Neural progenitor cell (in vitro differentiated cells): ENCODE data around the gene CDK5RAP2.

Experiments used
- CTCF ChIP-seq: fragments of 200-600 bp; sonication (generic); IDR thresholded peaks from 2 replicates; pipeline ENCODE4 v1.5.1; 2017; ENCODE audit warnings: antibody characterized with exemption, mild to moderate bottlenecking
- EZH2 ChIP-seq: fragments of 200-600 bp; sonication (generic); IDR thresholded peaks from 2 replicates; pipeline ENCODE4 v1.6.1; 2017; ENCODE audit warnings: antibody characterized with exemption, mild to moderate bottlenecking, moderate library complexity

- TF ChIP-seq CTCF (no peak), EZH2 (no peak)
Observed at GRCh38 chr9:120480707-120481106, 99.3 kb downstream of the CDK5RAP2 start.
